Smooth muscle cell (in vitro differentiated cells): ENCODE data around the gene SREBF1. TPM values are rescaled to one million over a fixed set of nuclear protein-coding genes. Genes with fewer than 3 reads are reported as not detected.

Experiments used
- DNase-seq: peaks from one replicate; lab custom pipeline; 2025; ENCODE audit not compliant: unreplicated experiment; lab: John Stamatoyannopoulos, UW
- H2AFZ ChIP-seq: fragments of 200-600 bp; sonication (generic); 2 replicates; pipeline ENCODE4 v1.6.0; 2016; ENCODE audit warnings: antibody characterized with exemption, low read depth, mild to moderate bottlenecking
- H3F3A ChIP-seq: fragments of 200-600 bp; sonication (generic); 2 replicates; pipeline ENCODE4 v1.6.0; 2017; ENCODE audit warnings: antibody characterized with exemption, low read depth
- H3K27ac ChIP-seq: fragments of 200-600 bp; sonication (generic); 2 replicates; pipeline ENCODE4 v1.5.1; 2016; ENCODE audit warnings: low read depth, mild to moderate bottlenecking
- H3K27me3 ChIP-seq: fragments of 200-600 bp; sonication (generic); 2 replicates; pipeline ENCODE4 v1.6.1; 2016; ENCODE audit warnings: low read depth, mild to moderate bottlenecking
- H3K36me3 ChIP-seq: fragments of 200-600 bp; sonication (generic); 2 replicates; pipeline ENCODE4 v1.5.1; 2016; ENCODE audit warnings: low read depth
- H3K4me1 ChIP-seq: fragments of 200-600 bp; sonication (generic); 2 replicates; pipeline ENCODE4 v1.5.1; 2016; ENCODE audit warnings: low read depth
- H3K4me2 ChIP-seq: fragments of 200-600 bp; sonication (generic); 2 replicates; pipeline ENCODE4 v1.6.0; 2016; ENCODE audit warnings: mild to moderate bottlenecking
- H3K4me3 ChIP-seq: fragments of 200-600 bp; sonication (generic); 2 replicates; pipeline ENCODE4 v1.5.1; 2016; ENCODE audit warnings: mild to moderate bottlenecking
- H3K79me2 ChIP-seq: fragments of 200-600 bp; sonication (generic); 2 replicates; pipeline ENCODE4 v1.6.0; 2016; ENCODE audit warnings: low read depth, mild to moderate bottlenecking
- H3K9ac ChIP-seq: fragments of 200-600 bp; sonication (generic); 2 replicates; pipeline ENCODE4 v1.6.0; 2016; ENCODE audit warnings: low read depth
- H3K9me3 ChIP-seq: fragments of 200-600 bp; sonication (generic); replicated peaks from 2 replicates; pipeline ENCODE4 v1.5.1; 2016; ENCODE audit warnings: low read depth
- H4K20me1 ChIP-seq: fragments of 200-600 bp; sonication (generic); 2 replicates; pipeline ENCODE4 v1.6.0; 2016; ENCODE audit warnings: low read depth
- CTCF ChIP-seq: fragments of 200-600 bp; sonication (generic); IDR thresholded peaks from 2 replicates; pipeline ENCODE4 v1.5.1; 2017; ENCODE audit warnings: borderline replicate concordance, mild to moderate bottlenecking, antibody characterized with exemption; ENCODE audit not compliant: insufficient read depth, poor library complexity, severe bottlenecking
- WGBS: methylation state at CpG from one replicate; pipeline ENCODE4 v1.1.7; 2016; ENCODE audit warnings: low lambda C conversion rate; 5-methylcytosine and 5-hydroxymethylcytosine counted together
- polyA plus RNA-seq: library from polyadenylated mRNA; unstranded; fragments of >200 nt; fragmentation: Nextera tagmentation; extraction: Ambion mirVana; gene quantifications from 2 replicates; pipeline ENCODE4 v1.2.1, GENCODE V29; 2016
- total RNA-seq: library from RNA; depleted of rRNA; stranded (reverse); fragments of >200 nt; gene quantifications from 2 replicates; pipeline ENCODE4 v1.2.3, GENCODE V29; 2014

The SREBF1 gene
- total and polyA plus RNA-seq, 2 experiments from 2014 or later = 23.5 to 45.4 TPM

- H3F3A ChIP-seq = peaks cover 31% of the 10 kb centered on the region
- no peaks in the 10 kb centered on the region for H3K79me2 ChIP-seq
- peak; percentile 68 for DNase-seq
- H3K4me3 ChIP-seq = no peak overlapping the region
- no peak overlapping the region for H3K9ac ChIP-seq
- H3K9me3 ChIP-seq = no peaks in the 10 kb centered on the region
- no peak overlapping the region for H2AFZ ChIP-seq
- H4K20me1 ChIP-seq = peaks cover 34% of the 10 kb centered on the region
- H3K4me2 ChIP-seq = no peak overlapping the region
- H3K36me3 ChIP-seq = no peaks in the 10 kb centered on the region
- peak overlapping the region; percentile 38 for H3K27ac ChIP-seq
- 68% methylated on average over 58 of the region's 59 CpGs for WGBS
- TF ChIP-seq CTCF = peak; percentile 100
- no peaks in the 10 kb centered on the region for H3K27me3 ChIP-seq
- H3K4me1 ChIP-seq = peaks cover 32% of the 10 kb centered on the region
Measured at GRCh38 chr17:17812211-17813054, 24.4 kb downstream of the SREBF1 start.

- H4K20me1 ChIP-seq = peaks cover 37% of the 10 kb centered on the region
Measured at GRCh38 chr17:17811381-17812210, 25.2 kb downstream of the SREBF1 start.

GRCh38 chr17:17810895-17811248 is 25.9 kb downstream of the SREBF1 start:
- TF ChIP-seq CTCF = no peak
- no peak overlapping the region for H3K4me3 ChIP-seq
- H3K27me3 ChIP-seq = no peaks in the 10 kb centered on the region
- H3K27ac ChIP-seq = peak overlapping the region; percentile 65
- DNase-seq = no peak
- H3K9me3 ChIP-seq = no peaks in the 10 kb centered on the region
- peaks cover 32% of the 10 kb centered on the region for H3K4me1 ChIP-seq
- no peak overlapping the region for H3K9ac ChIP-seq
- no peak overlapping the region for H2AFZ ChIP-seq
- no peaks in the 10 kb centered on the region for H3K79me2 ChIP-seq
- no peaks in the 10 kb centered on the region for H3K36me3 ChIP-seq
- peaks cover 31% of the 10 kb centered on the region for H3F3A ChIP-seq
- 82% methylated on average over 27 of the region's 27 CpGs for WGBS
- peak overlapping the region; percentile 88 for H3K4me2 ChIP-seq
- H4K20me1 ChIP-seq = peaks cover 44% of the 10 kb centered on the region

More at GRCh38 chr17:17811381-17812210, 25.2 kb downstream of the SREBF1 start:
- peaks cover 31% of the 10 kb centered on the region for H3F3A ChIP-seq
- no peak overlapping the region for H3K4me3 ChIP-seq
- H3K36me3 ChIP-seq = no peaks in the 10 kb centered on the region
- 34% methylated on average over 15 of the region's 15 CpGs for WGBS
- H3K27ac ChIP-seq = peak overlapping the region; percentile 38
- H3K27me3 ChIP-seq = no peaks in the 10 kb centered on the region
- H3K9ac ChIP-seq = no peak overlapping the region
- no peak overlapping the region for H2AFZ ChIP-seq
- H3K4me2 ChIP-seq = no peak overlapping the region
- DNase-seq = no peak
- no peaks in the 10 kb centered on the region for H3K79me2 ChIP-seq
- H3K4me1 ChIP-seq = peaks cover 32% of the 10 kb centered on the region
- no peak for TF ChIP-seq CTCF
- H3K9me3 ChIP-seq = no peaks in the 10 kb centered on the region
